GM19452 (cell line): ENCODE data around the gene MGP.

Experiments
- ATAC-seq: cut with Tn5 transposase; IDR thresholded peaks from one replicate; pipeline ENCODE4 v1.9.1; 2021; ENCODE audit not compliant: unreplicated experiment

MGP gene

DNA sequence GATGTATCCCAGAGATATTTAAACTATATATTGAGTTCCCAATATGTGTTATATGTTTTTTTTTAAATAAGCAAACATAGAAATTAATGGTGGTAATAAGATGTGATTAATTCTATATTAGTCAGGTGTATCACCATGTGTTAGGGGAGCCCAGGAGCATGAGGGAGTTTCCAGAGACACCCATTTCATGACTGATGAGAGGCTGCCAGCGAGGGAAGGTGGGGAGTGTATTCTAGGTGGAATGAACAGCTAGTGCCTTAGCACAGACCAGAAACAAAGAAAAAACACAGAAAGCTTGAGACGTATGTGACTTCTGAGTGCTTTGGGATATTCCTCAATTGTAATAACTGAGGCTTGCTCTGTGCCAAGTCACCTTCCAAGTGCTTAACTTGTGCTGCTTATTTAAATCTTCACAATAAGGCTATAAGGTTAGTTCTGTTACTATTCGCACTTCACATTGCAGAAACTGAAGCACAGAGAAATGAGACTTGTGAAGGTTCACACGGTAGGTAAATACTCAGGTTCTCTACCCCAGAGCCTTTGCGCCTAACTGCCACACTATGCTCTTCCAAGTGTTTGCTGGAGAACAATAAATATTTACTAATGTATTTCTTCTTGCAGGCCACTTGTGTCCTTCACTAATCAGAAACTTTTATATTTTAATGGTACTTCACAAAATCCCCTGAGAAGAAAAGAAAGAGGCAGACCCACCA, 17.9 kb upstream of the MGP start:
- ATAC-seq: no peak

DNA sequence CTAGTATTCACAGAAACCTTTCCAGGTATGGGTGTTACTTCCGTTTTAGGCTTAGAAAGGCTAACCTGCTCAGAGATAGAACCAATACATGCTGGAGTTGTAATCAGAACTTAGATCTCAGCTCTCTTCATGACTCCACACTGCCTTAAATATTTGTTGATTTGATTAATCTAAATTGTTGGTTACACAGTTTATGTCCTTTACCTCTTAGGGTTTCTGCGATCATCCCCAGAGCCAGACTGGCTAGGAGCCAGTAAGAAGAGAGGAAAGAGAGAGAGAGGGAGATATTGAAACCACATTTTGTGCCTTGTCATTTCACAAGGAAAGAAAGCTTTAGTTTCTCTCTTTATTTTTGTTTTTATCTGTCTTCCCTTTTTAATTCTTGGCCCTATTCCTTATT, 16.8 kb upstream of the MGP start:
- no peak for ATAC-seq

DNA sequence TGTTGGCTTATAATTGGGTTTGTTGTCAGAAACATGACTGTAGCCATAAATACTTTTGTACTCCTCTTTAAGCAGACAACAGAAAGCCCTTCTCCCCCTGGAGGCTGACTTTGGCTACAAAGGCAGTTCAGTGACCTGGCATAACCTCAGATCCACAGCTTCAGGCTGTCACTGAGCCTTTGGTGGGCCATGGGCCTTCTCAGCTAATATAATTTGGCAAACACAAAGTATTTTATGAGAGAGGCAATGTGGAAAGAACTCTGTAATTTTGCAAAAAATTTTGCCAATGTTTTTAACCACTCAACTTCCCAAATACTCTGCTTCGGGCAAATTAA, 15.5 kb upstream of the MGP start:
- no peak for ATAC-seq

DNA sequence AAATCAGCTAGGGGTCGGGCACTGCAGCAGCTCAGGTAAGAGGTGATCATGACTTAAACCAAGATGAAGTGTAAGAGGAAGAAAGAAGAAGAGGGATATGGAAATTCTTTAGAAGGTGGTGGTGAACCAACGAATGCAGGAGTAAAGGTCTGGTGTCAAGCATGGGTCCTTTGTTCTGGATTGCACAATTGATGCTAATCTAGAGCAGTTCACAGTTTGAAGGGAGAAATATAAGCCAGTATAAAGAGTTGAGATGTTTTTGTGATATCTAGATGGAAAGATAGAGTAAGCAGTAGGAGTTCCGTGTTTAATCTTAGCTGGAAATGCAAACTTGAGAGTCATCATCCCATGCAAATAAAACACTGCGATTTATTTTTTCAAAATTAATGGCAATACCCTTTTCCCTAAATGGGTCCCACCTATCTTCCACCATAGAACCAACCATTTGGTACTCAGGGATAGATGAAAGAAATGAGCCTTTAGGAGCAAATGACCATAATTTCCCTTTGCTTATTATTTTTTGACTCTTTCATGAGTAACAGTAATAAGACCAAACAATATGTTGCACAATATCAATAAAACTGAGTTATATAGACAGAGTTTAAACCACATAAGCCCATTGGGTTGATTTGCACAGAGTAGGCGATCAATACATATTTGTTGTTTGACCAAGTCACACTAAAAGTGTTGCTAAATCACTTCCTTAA, 15.0 kb upstream of the MGP start:
- no peak for ATAC-seq

DNA sequence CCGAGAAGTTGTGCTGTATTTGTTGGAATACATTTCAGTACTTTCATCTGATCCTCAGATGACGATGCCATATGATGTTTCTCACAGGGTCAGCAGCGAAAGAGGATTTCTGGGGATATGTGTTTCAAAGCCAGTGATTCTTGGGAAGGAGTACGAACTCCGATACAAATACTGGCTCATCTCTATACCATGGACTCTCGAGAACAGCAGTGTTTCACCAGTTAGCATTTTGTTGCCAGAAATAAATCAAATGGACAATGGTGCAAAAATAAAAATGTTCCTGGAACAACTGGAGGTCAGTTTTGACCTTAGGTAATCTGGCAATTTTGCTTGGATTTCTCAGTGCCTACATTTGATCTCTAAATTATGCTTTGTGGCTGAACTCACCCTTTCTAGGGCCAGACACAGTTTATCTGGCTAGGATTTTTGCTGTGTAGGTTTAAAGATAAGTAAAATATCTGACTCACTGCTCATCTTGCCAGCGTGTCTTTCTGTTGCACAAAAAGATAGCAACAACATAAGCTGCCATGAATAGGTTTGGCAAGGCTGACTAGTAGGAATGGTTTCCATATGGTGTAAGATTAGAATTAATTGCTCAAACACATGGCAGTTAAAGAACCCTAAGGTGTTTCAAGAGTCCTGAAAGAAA, 11.0 kb upstream of the MGP start:
- no peak for ATAC-seq

DNA sequence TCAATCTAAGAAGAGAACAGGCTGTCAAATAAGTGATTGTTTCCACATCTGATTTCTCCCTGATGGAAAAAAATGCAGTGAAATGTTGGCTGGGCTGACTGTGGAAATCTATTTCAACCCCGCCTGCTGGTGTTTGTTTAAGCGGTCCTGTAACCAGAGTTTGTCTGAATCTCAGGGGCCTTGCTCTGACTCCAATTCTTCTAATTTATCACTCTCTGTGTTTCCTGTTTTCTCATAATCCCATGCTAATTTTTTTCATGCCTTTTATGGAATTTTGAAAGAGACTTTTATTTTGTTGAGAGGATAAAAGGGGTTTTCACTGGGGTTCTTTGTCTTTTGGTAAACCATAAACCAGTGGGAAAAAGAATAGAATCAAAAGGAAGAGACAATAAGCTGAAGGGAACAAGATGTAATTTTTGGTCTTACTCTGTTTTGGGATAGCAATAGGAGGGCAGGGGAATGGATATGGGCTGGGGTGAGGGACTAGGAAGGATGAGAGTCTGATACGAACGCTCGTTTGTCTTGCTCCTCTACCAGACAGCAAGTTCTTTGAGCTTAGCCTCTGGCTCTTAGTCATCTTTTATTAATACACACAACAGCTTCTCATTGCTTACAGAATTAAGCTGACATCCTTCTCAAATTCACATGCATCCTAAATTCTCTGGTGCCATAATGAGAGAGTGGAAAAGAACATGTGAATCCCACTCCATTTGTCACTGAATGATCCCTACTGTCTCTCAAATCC, 8.0 kb upstream of the MGP start:
- no peak for ATAC-seq

DNA sequence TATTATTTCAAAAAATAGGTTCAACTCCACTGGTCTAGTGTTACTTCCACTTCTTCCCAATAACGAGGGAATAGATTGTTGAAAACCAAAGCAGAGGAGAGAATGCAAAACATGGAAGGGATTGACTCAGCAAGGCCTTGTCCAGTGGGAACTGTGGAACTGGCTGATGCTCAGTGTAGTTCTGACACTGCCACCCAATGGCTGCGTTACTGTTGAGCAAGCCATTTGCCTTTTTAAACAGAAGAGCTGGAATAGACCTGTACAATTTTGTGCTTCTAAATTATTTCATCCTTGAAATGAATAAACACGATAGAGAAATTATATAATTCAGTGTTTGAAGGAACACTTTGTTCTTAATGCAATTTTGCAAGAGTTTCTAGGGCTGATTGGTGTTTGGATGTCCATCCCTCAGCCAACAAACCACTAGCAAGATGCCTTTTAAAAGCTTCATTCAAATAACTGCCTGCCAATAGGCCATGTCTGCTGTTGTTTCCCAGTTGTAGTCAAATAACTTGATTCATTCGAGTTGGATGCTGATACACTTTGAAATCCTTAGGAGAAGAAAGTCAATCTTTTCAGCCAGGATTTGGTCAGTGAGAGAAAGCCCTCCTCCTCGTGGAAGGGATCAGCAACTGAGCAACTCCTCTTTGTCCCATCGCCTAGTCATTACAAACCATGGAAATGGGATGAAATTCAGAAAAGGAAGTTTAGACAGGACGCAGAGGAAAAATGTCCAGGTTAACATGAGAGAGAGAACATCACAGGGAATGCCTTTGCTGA, 7.3 kb upstream of the MGP start:
- ATAC-seq: no peak

DNA sequence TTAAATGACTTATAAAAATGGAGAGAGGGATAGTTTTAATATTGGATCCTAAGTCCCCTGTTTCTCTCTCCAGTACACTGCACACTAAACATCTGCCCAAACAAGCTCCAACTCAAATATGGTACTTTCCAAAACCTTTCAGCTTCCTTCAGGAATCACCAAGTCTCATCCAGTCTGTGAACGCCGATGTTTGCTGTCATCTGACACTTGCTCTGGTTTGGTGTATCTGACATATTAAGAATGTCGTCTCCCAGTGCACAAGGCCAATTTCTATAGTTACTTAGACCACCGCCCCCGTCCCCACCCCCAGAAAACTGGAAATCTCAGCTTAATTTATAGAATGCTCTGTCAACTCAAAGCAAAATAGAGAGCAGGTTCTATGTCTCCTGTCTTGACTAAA, 5.0 kb upstream of the MGP start:
- ATAC-seq: no peak

DNA sequence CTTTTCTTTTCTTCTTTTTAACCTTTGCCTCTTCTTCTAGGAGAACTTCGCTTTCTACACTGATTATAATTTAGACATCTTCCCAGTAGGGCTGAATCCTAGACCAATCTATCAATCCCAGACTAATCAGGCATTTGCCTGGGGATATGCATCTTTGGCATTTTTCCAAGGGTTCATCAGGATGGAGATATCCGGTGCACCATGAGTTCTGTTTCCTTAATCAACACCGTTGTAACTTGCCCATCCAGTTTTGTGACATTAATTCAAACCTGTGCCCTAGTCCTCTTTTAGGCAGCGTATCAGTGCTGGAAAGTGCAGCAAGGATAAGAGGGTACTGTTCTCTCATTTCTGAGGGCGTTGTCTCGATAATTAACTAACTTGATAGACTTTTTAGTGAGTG, 617 bp upstream of the MGP start:
- no peak for ATAC-seq

DNA sequence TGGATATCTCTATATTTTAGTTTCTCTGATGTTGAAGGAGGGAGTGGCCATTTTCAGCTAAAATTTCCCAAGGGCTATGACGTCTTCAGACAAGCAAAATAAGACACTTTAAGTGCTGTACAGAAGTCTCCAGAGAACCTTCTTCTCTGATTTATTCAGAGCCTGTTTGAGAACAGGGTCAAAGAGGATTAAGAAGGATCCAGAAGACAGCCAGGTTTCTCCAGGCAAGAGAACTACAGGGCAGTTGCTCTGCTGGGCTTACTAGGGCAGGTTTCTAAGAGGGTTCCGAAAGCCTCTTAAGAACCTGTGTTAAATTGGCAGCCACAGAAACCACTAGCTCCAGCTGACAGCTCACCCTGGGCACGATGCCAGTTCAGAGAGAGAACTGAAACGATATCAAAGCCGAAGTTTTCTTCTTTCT, 1.2 kb downstream of the MGP start:
- peak; percentile 96 for ATAC-seq

DNA sequence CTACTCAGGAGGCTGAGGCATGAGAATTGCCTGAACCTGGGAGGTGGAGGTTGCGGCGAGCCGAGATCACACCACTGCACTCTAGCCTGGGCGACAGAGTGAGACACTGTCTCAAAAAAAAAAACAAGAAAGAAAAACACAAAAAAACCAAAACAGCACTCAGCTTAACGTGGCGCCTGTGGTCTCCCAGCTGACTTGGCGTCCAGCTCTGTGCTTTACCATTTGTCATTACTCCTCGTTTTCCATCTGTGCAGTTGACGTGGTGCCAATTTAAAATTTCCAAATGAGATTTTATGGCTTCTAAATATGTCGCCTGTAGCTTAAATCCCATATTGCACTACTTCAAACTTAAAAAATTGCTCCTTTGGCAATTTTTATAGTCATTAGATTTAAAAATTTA, 2.0 kb downstream of the MGP start:
- ATAC-seq: no peak

DNA sequence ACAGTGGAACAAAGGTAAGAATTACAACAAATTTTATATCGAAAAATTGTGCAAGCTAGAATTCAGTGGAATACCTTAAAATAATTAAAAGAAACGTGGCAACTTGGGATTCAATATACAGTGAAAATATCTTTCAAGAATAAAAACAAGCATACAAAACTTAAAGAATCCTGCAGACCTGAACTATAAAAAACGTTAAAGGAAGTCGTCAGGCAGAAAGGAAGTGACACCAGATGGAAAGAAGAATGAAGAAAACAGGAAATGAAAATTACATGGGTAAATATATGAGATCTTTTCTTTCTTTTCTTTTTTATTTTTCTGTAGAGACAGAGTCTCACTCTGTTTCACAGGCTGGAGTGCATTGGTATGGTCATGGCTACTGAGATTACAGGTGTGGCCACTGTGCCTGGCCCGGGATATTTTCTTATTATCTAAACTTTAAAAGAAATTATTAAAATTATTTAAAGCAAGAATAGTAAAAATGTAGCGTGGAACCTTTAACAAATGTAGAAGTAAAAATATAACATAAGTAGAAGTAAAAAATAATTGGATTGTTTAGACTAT, 4.7 kb downstream of the MGP start:
- ATAC-seq: no peak

DNA sequence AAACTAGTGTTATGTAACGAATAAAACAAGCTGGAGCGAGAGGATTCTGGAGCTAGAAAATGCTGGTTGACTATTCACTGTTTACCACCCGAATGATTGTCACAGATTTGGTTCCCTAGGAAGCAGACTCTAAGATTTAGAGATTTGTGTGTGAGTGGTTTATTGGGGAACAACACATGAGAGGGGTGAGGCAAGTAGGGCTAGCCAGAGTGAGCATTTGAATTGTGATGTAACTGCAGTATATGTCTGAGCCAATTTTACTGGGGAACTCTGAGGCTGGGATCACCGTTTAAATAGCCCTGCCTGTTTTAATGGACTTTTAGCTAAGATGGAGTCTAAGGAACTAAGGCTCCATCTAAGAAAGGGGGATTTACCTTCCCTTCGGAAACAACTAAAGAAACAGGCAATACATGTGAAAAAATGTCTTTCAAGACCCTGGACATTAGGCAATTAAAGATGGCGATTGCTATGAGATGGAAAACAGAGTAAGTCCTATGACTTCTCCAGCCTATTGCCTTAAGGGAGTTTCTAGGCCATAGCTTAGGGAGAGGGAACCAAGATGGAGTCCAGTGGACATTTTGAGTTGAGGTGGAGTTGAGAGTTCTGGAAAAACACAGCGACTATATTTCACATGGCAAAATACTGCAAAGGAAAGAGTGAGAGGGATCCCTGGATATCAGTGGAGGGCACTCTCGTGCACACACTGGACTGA, 6.3 kb downstream of the MGP start:
- ATAC-seq: no peak

DNA sequence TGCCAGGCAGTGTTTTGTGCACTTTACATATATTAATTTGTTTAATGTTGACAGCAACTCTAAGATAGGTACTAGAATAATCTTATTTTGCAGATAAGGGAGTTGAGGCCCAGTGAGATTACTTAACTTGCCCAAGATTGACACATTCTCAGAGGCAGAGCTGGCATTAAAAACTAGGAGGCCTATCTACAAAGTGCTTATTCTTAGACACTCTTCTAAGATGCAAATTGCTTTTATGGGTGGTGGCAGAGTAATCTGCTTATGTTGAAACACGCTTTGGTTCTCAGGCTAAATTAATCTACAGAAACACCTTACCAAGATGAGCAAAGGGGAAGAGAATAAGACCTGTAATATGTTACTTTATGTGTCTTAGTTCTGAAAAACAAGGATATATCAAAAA, 7.2 kb downstream of the MGP start:
- ATAC-seq: no peak

DNA sequence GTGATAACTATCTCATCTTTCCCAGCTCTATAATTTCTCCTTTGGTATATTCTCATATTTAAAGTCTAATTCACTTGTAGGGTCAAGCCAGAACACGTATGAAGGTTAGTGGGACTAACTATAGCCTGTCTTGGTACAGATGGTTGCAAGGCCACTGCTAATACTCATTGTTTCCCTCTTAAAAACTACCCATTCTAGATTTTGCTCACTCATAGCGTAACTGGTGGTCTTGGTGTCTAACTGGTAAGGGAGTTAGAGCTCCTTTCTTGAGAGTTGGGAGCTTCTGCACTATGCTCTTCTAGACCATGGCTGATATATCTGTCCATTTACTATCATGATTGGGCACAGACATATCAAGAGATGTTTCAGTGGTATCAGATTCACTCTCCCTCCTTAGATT, 8.8 kb downstream of the MGP start:
- ATAC-seq: no peak

DNA sequence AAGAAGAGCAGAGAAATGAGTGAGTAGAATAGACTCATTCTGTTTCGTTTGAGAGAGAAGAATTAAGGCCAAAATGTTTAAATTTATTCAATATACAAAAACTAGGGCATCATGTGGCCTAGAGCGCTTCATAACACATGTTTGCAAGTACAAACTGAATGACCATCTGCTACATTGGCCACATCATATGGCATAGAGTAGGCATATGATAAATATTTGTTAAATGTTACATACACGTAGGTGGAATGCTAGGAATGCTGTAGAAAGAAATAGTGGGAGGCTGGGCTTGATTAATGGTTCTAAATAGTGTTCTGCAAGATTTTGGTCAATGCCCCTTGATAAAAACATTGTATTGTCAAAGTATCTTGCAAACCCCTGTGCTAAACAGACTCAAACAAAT, 10.8 kb downstream of the MGP start:
- no peak for ATAC-seq

DNA sequence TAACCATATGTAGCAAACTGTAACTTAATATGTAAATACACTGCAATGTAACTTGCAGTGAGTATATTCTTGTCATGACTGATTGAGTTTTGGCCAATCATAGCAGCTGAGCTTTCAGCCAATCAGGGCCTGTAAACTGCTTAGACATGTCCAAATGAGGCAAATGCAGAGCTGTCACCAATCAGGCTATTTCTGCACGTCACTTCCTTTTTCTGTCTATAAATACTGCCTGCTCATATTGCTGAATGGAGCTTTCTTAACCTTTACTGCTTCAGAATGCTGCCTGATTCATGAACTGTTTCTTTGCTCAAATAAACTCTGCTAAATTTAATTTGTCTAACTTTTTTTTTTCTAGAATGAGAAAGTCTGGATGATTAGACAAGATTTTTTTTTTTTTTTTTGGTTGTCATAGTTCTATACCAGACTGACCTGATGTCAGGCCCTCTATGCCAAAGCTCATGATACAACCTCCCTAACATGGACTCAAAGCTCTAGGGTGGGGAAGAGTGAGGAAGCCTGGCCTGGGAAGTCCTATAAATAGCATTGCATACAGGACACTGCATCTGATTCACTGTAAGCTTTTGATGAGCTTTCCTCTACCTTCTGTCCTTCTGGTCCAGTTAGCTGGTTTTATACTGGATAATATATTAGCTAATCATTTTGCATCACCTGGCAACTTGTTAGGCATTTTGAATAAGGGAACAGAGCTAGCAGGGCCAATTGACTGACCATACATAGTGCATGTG, 12.0 kb downstream of the MGP start:
- no peak for ATAC-seq

DNA sequence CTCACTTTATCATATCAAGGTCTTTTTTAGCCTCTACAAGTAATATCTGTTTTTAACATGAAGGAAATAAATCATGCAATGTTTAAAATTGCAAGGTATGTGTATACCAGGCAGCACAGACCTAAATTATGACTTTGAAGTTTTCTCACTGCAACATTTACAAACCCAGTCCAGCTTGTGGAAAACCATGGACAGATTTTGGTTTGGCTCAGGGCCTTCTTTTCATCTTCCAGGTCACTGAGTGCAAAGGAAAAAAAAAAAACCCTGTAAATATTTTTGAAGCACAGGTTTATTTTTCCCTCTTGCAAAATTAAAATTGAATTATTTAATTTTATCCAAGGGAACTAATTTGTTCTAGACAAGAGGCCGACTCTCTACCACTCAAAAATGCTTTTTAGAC, 13.8 kb downstream of the MGP start:
- ATAC-seq: no peak

DNA sequence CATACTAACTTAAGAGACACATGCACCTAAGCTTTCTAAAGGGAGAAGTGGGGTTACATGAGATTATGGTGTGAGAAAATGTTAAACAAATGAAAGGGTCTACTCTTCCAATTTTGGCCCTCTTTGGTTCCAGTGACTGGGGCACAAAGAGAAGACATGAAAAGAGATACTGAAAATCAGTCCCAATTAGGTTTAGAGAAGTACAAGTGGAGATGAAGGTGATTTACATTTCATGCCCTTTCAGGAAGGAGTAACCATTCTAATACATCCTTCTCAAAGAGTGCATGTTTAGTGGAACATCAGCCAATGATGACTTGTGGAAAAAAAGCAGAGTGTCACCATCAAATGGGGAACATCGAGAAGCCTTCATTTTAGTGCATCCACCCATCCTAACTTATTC, 14.4 kb downstream of the MGP start:
- ATAC-seq: no peak
